NT2/D1 (cell line): ENCODE measurements around the gene SERPINA1.

Experiments used
- SUZ12 ChIP-seq: IDR thresholded peaks from 2 replicates; pipeline ENCODE4 v1.6.1; 2011; ENCODE audit not compliant: insufficient read length, insufficient read depth; ENCODE audit errors: extremely low read depth
- ZNF274 ChIP-seq: IDR thresholded peaks from 2 replicates; pipeline ENCODE4 v1.6.1; 2011; ENCODE audit warnings: mild to moderate bottlenecking, low read depth, low read length

DNA sequence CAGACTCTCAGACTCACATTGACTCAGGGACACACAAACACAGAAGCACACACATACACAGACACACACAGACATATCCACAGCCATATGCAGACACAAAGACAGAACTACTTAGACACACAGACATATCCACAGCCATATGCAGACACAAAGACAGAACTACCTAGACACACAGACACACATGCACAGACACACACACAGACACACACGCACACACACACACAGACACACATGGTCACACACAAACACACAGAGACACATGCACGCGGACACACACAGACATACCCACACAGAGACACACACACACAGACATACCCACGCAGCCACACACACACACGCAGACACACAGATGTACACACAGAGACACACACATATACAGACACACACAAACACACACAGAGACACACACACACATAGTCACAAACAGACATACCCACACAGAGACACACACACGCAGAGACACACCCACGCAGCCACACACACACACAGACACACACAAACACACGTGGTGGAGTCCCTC is 25.7 kb downstream of the SERPINA1 start:
- TF ChIP-seq ZNF274 (no peak), SUZ12 (no peak)
